ENCODE data around the gene HYDIN.

The HYDIN gene

GRCh38 chr16:70766176-70766575 is 464.3 kb downstream of the HYDIN start:
- TF ChIP-seq CTCF (conservative IDR thresholded peaks at IDR 0.05), result no peak
- no peak overlapping the region for H3K27ac ChIP-seq

- H3K27ac ChIP-seq, result no peak overlapping the region
- no peak for TF ChIP-seq CTCF (conservative IDR thresholded peaks at IDR 0.05)
These were observed 465.0 kb downstream of the HYDIN start for GRCh38 chr16:70765491-70765890.

- H3K27ac ChIP-seq, result no peak overlapping the region
- no peak for TF ChIP-seq CTCF (conservative IDR thresholded peaks at IDR 0.05)
These were observed 465.9 kb downstream of the HYDIN start for GRCh38 chr16:70764632-70765031.

GRCh38 chr16:70760221-70760620 is 470.3 kb downstream of the HYDIN start:
- no peak overlapping the region for H3K27ac ChIP-seq
- TF ChIP-seq CTCF (conservative IDR thresholded peaks at IDR 0.05), result no peak

GRCh38 chr16:70759666-70760065 is 470.9 kb downstream of the HYDIN start:
- TF ChIP-seq CTCF (conservative IDR thresholded peaks at IDR 0.05), result no peak
- no peak overlapping the region for H3K27ac ChIP-seq

- H3K27ac ChIP-seq, result no peak overlapping the region
- TF ChIP-seq CTCF (conservative IDR thresholded peaks at IDR 0.05), result no peak
These were observed 471.7 kb downstream of the HYDIN start for GRCh38 chr16:70758786-70759185.
